Duodenal mucosa (tissue), 2 donors: ENCODE measurements around the gene ACKR3.

Experiments
- H3K27ac ChIP-seq: one replicate; pipeline ENCODE4 v1.7.0; 2013; ENCODE audit warnings: low read depth, low read length
- H3K27me3 ChIP-seq, 2 donors: one replicate each; pipeline ENCODE4 v1.7.0; 2013; ENCODE audit warnings: low read length in 2 of 2, control low read depth in 1 of 2; ENCODE audit not compliant: insufficient read depth in 2 of 2, control insufficient read depth in 1 of 2
- H3K36me3 ChIP-seq, 2 donors: one replicate each; pipeline ENCODE4 v1.7.0; 2013; ENCODE audit warnings: low read length in 2 of 2, control low read depth in 1 of 2; ENCODE audit not compliant: insufficient read depth in 2 of 2, control insufficient read depth in 1 of 2
- H3K4me1 ChIP-seq, 2 donors: one replicate each; pipeline ENCODE4 v1.7.0; 2013; ENCODE audit warnings: low read length in 2 of 2, control low read depth in 1 of 2; ENCODE audit not compliant: insufficient read depth in 2 of 2, control insufficient read depth in 1 of 2
- H3K4me3 ChIP-seq, 2 donors: one replicate each; pipeline ENCODE4 v1.7.0; 2013; ENCODE audit warnings: low read length in 2 of 2, low read depth in 1 of 2
- H3K9ac ChIP-seq, 2 donors: one replicate each; pipeline ENCODE4 v1.7.0; 2013; ENCODE audit warnings: low read length in 2 of 2, low read depth in 1 of 2
- H3K9me3 ChIP-seq, 2 donors: one replicate each; pipeline ENCODE4 v1.7.0; 2013; ENCODE audit warnings: low read length in 2 of 2, control low read depth in 1 of 2; ENCODE audit not compliant: control insufficient read depth in 1 of 2

The ACKR3 gene

GRCh38 chr2:236627841-236628240 lies 58.2 kb downstream of the ACKR3 start:
- H3K27ac ChIP-seq = no peak overlapping the region
- H3K9me3 ChIP-seq = no peaks in the 10 kb centered on the region
- no peak overlapping the region for H3K4me3 ChIP-seq
- H3K36me3 ChIP-seq = no peaks in the 10 kb centered on the region
- no peak overlapping the region for H3K9ac ChIP-seq
- H3K27me3 ChIP-seq = no peaks in the 10 kb centered on the region
- H3K4me1 ChIP-seq = no peaks in the 10 kb centered on the region

DNA sequence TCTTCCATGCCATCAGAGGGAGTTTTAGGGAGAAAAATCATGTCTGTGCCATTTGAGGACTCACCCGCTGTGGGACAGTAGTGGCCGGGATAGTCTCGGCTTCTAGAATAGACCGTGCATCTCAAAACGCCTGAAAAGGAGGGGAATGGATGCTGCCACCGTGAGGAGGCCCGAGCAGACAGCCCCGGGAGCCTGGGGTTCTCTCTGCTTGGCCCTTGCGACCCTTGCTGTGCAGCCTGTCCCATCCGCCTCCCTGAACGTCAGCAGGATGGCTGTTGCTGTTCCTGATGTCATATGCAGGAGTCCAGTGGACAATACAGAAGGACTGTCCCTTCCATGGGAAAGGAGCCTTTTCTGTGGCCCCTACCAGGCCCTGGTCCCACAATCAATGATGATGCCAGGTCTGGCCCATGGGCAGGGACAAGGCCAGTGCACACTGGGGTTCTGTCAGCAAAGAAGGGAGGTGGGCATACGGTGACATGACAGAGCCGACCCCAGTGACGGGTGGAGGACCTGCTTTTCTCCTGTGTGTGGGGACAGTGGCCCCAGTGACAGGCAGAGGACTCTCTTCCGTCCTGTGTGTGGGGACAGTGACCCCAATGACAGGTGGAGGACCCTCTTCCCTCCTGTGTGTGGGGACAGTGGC lies 58.8 kb downstream of the ACKR3 start:
- H3K4me1 ChIP-seq = no peaks in the 10 kb centered on the region
- H3K9ac ChIP-seq = no peak overlapping the region
- H3K9me3 ChIP-seq = no peaks in the 10 kb centered on the region
- no peak overlapping the region for H3K4me3 ChIP-seq
- no peak overlapping the region for H3K27ac ChIP-seq
- no peaks in the 10 kb centered on the region for H3K27me3 ChIP-seq
- no peaks in the 10 kb centered on the region for H3K36me3 ChIP-seq

DNA sequence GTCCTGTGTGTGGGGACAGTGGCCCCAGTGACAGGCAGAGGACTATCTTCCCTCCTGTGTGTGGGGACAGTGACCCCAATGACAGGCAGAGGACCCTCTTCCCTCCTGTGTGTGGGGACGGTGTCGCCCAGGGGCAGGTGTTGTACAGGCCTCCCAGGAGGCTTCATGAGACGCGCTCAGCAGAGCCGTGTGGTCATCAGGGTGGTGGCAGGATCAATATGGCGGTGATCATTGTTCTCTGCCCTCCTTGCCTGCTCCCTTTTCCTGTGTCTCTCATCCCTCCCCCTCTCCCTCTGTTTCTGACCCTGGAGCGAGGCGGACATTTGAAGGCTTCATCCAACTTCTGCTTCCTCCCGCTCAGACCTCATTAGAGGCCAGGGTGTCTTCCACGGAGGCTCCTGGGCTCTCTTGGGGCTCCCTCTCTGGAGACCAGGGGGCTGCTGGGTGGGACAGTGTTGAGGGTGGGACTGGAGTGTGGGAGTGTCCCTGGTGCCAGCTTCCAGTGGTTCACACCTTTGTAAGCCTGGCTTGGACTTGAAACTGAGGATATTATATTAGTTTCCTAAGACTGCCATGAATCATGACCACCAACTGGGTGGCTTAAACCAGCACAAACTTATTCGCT lies 59.5 kb downstream of the ACKR3 start:
- no peaks in the 10 kb centered on the region for H3K4me1 ChIP-seq
- H3K9me3 ChIP-seq = no peaks in the 10 kb centered on the region
- H3K27me3 ChIP-seq = no peaks in the 10 kb centered on the region
- H3K36me3 ChIP-seq = no peaks in the 10 kb centered on the region
- no peak overlapping the region for H3K27ac ChIP-seq
- H3K9ac ChIP-seq = no peak overlapping the region
- no peak overlapping the region for H3K4me3 ChIP-seq

DNA sequence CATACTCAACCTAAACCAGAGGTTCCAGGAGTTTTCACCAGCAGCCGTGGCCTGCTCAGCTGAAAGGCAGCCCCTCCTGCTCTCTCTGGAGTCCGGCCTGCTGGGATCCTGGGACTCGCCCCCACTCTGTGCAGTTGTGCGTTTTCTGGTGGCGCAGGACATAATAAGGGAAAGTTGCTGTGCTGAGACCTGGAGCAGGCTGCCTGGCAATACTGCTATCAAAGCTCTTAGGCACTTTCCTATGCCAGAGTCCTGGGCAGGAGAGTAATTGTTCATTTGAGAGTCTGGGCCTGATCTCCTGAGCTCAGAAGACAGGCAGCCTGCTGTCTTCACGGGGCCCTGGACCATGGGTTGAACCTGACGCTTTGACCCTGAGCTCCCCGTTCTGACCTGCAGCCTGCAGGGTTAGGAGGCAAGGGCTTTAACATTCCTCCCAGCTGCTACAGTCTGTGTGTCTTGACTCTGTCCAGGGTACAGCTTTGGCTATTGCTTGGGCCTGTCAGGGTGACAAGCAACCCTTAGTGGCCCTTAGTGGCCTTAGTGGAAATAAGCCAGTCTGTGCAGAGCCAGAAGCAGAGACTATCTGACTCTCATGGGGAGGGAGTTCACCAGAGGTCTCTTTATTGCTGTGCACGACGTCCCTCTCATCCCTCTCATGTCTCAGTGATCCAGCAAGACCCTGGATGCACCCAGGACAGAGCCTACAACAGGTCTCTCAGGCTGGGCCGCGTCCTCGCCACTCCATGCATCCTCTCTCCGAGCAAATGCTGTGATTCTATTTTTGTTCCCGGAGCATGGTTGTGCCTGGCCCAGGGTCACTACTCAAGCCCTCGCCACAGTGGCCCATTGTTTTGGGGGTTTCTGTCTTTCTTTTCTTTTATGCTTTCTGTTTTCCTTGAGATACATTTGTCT lies 60.6 kb downstream of the ACKR3 start:
- H3K9ac ChIP-seq = no peak overlapping the region
- no peak overlapping the region for H3K27ac ChIP-seq
- no peaks in the 10 kb centered on the region for H3K27me3 ChIP-seq

GRCh38 chr2:236631281-236631855 lies 61.7 kb downstream of the ACKR3 start:
- Histone ChIP-seq H3K9ac (no peak overlapping the region), H3K27ac (no peak overlapping the region), H3K27me3 (no peaks in the 10 kb centered on the region), H3K36me3 (no peaks in the 10 kb centered on the region), H3K4me1 (no peaks in the 10 kb centered on the region), H3K4me3 (no peak overlapping the region), H3K9me3 (no peaks in the 10 kb centered on the region)

More for the DNA sequence above, 60.6 kb downstream of the ACKR3 start:
- no peaks in the 10 kb centered on the region for H3K9me3 ChIP-seq
- H3K4me3 ChIP-seq = no peak overlapping the region
- no peaks in the 10 kb centered on the region for H3K4me1 ChIP-seq
- no peaks in the 10 kb centered on the region for H3K36me3 ChIP-seq

DNA sequence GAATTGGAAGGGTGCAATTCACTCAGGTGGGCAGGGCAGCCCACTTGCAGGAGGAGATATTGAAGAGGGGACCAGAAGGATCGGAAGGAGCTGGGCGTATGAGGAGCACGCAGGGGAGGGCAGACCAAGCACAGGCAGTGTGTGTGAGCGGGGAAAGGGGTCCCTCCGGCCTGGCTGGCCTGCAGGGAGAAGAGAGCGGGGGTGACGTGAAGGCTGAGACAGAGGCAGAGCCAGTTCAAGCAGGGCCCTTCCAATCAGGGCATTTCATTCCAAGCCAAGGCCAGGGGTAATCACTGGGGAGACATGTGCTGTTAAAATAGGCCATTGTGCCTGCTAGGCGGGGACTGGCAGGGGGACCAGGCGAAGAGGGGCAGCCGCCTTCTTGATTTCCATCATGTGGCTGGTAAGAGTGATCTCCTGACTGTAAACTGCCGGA lies 62.2 kb downstream of the ACKR3 start:
- Histone ChIP-seq H3K9ac (no peak overlapping the region), H3K4me1 (no peaks in the 10 kb centered on the region), H3K27me3 (no peaks in the 10 kb centered on the region), H3K36me3 (no peaks in the 10 kb centered on the region), H3K4me3 (no peak overlapping the region), H3K9me3 (no peaks in the 10 kb centered on the region), H3K27ac (no peak overlapping the region)
